Measurements from ENCODE around the gene ELOVL7. TPM values are rescaled to one million over a fixed set of nuclear protein-coding genes. Genes with fewer than 3 reads are reported as not detected.
"Not testable (repeated sequence)": the region's sequence is repeated elsewhere in the genome, so short reads cannot be mapped to it uniquely, and the experiment has no call there.

ELOVL7 gene
- total and polyA plus RNA-seq, 2 donors (not counting 1 experiment from before 2014, with no cell fraction given): under 0.01 to 0.07 TPM

DNA sequence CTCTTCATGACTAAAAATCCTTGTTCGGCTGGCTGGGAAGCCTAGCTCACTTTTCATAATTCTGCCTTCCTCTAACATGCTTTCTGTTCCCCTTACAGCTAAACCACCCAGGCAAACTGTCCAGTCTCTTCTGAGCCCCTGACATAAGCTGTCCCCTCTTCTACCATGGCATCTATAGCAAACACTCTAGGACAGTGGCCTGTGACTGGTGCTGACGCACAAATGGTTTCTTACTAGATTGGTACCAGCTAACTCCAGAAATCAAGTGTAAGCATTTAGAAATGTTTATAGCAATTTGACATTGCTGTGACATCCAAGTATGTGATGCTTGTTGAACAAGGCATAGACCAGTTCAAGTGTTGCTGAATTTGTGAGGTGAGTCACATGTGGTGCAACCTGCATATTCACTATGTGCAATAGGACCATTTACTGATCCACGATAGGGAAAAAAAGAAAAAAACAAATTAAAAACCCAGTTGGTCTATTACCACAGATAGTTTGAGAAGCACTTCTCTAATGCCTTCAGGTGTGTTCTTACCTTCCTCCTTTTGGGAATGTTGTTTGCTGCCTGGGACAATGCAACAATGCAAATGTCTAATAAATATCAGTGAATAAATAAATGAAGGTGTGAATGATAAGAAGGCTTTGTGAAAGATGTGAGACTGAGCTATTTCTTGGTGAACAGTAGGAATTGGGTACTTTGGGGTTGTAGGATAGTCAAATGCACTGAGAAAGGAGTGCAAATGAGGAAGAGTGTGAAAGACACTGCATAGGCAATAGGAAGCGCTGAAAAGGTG, 22.4 kb downstream of the ELOVL7 start:
- no peak overlapping the region for H3K4me3 ChIP-seq (replicated peaks in 1 of 4; ENCODE audit: control extremely low read depth in 1 of 4, insufficient read depth in 1 of 4, low read depth in 3 of 4, low read length in 4 of 4)
- no peaks in the 10 kb centered on the region for H3K27me3 ChIP-seq (ENCODE audit: control insufficient read depth, insufficient read depth, low read length)
- no peak overlapping the region for H3K4me2 ChIP-seq (ENCODE audit: extremely low read depth, insufficient read depth, low read length)
- DNase-seq (ENCODE audit: low read depth in 2 of 2): no peak
- H3K27ac ChIP-seq (ENCODE audit: insufficient read depth, low read length): no peak overlapping the region
- H3K36me3 ChIP-seq (ENCODE audit: control insufficient read depth, insufficient read depth, low read length): no peaks in the 10 kb centered on the region
- H4K20me1 ChIP-seq (ENCODE audit: control insufficient read depth, extremely low read depth, insufficient read depth, low read length): no peaks in the 10 kb centered on the region
- no peak for TF ChIP-seq EZH2 (IDR thresholded peaks at IDR 0.05; ENCODE audit: low read length, missing control alignments)
- TF ChIP-seq, protein P1, sequence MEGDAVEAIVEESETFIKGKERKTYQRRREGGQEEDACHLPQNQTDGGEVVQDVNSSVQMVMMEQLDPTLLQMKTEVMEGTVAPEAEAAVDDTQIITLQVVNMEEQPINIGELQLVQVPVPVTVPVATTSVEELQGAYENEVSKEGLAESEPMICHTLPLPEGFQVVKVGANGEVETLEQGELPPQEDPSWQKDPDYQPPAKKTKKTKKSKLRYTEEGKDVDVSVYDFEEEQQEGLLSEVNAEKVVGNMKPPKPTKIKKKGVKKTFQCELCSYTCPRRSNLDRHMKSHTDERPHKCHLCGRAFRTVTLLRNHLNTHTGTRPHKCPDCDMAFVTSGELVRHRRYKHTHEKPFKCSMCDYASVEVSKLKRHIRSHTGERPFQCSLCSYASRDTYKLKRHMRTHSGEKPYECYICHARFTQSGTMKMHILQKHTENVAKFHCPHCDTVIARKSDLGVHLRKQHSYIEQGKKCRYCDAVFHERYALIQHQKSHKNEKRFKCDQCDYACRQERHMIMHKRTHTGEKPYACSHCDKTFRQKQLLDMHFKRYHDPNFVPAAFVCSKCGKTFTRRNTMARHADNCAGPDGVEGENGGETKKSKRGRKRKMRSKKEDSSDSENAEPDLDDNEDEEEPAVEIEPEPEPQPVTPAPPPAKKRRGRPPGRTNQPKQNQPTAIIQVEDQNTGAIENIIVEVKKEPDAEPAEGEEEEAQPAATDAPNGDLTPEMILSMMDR (conservative IDR thresholded peaks at IDR 0.05 in 1 of 2, IDR thresholded peaks at IDR 0.05 in 1 of 2; ENCODE audit: low read depth in 1 of 2, low read length in 2 of 2): no peak
- H2AFZ ChIP-seq (ENCODE audit: low read length): no peak overlapping the region
- no peak overlapping the region for H3K9ac ChIP-seq (ENCODE audit: insufficient read depth, low read length)
- no peaks in the 10 kb centered on the region for H3K9me3 ChIP-seq (ENCODE audit: control insufficient read depth, insufficient read depth, low read depth, low read length)
- H3K4me1 ChIP-seq (ENCODE audit: control insufficient read depth, extremely low read depth, insufficient read depth, low read length): no peaks in the 10 kb centered on the region
- no peaks in the 10 kb centered on the region for H3K79me2 ChIP-seq (ENCODE audit: control insufficient read depth, insufficient read depth, low read length)

DNA sequence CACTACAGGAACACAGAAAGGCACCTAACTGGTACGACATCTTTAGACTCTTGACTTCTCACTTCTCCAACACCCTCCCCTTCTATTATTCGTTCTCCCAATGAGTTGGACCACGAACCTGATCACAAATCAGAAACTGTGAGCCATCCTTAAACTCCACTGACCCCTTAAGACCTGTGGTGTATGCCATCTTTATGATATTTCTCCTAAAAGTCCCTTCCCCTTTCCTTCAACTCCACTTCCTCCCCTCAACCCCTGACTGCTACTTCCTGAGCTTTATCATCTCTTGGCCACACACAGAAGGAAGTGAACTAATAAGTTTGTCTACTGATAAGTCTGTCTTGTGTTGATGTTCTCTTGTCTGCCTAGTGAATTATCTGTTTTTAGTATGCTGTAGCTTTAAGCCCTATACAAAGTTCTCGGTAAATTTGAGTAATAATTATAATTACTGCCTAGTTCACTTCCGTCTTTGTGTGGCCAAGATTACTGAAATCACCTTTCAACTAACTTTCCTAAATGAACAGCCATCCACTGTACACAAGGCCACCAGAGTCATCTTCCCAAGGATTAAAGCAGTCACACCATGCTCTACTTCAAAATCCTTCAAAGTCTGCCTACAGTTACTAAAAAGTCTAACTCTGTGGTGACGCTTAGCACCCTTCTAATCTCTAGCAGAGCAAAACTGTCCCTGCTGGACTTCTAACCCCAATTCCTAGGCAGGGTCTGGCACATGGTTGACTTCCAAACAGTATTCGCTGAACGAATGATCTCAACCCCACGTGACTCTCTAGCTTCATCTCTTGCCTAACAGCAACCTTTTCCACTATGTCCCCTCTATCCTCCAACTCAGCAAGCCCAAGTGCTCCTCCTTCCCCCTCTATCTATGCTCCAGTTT, 23.2 kb downstream of the ELOVL7 start:
- Histone ChIP-seq H3K36me3 (ENCODE audit: control insufficient read depth, insufficient read depth, low read length) (no peaks in the 10 kb centered on the region), H3K9me3 (ENCODE audit: control insufficient read depth, insufficient read depth, low read depth, low read length) (no peaks in the 10 kb centered on the region), H3K79me2 (ENCODE audit: control insufficient read depth, insufficient read depth, low read length) (no peaks in the 10 kb centered on the region), H3K27ac (ENCODE audit: insufficient read depth, low read length) (no peak overlapping the region), H4K20me1 (ENCODE audit: control insufficient read depth, extremely low read depth, insufficient read depth, low read length) (no peaks in the 10 kb centered on the region), H3K4me1 (ENCODE audit: control insufficient read depth, extremely low read depth, insufficient read depth, low read length) (no peaks in the 10 kb centered on the region), H3K27me3 (ENCODE audit: control insufficient read depth, insufficient read depth, low read length) (no peaks in the 10 kb centered on the region), H2AFZ (ENCODE audit: low read length) (no peak overlapping the region), H3K4me3 (replicated peaks in 1 of 4; ENCODE audit: control extremely low read depth in 1 of 4, insufficient read depth in 1 of 4, low read depth in 3 of 4, low read length in 4 of 4) (no peak overlapping the region), H3K9ac (ENCODE audit: insufficient read depth, low read length) (no peak overlapping the region), H3K4me2 (ENCODE audit: extremely low read depth, insufficient read depth, low read length) (no peak overlapping the region)
- DNase-seq (ENCODE audit: low read depth in 2 of 2): no peak
- no peak for TF ChIP-seq EZH2 (IDR thresholded peaks at IDR 0.05; ENCODE audit: low read length, missing control alignments)
- TF ChIP-seq, protein P1 (conservative IDR thresholded peaks at IDR 0.05 in 1 of 2, IDR thresholded peaks at IDR 0.05 in 1 of 2; ENCODE audit: low read depth in 1 of 2, low read length in 2 of 2): no peak

DNA sequence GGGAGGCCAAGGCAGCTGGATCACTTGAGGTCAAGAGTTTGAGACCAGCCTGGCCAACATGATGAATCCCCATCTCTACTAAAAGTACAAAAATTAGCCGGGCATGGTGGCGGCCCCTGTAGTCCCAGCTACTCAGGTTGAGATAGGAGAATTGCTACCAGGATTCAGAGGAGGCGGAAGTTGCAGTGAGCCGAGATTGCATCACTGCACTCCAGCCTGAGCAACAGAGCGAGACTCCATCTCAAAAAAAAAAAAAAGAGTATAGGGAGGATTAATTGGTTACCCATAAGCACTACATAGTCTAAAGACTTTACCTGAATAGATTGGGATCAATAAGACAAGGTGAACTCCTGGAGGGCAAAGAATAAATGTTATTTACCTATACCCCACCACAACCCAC, 27.9 kb downstream of the ELOVL7 start:
- H3K4me3 ChIP-seq (replicated peaks in 1 of 4; ENCODE audit: control extremely low read depth in 1 of 4, insufficient read depth in 1 of 4, low read depth in 3 of 4, low read length in 4 of 4); H4K20me1 ChIP-seq (ENCODE audit: control insufficient read depth, extremely low read depth, insufficient read depth, low read length); H3K27me3 ChIP-seq (ENCODE audit: control insufficient read depth, insufficient read depth, low read length); H3K4me1 ChIP-seq (ENCODE audit: control insufficient read depth, extremely low read depth, insufficient read depth, low read length); H3K27ac ChIP-seq (ENCODE audit: insufficient read depth, low read length); H3K9ac ChIP-seq (ENCODE audit: insufficient read depth, low read length); DNase-seq (ENCODE audit: low read depth in 2 of 2); H3K36me3 ChIP-seq (ENCODE audit: control insufficient read depth, insufficient read depth, low read length); H3K79me2 ChIP-seq (ENCODE audit: control insufficient read depth, insufficient read depth, low read length); H2AFZ ChIP-seq (ENCODE audit: low read length); H3K9me3 ChIP-seq (ENCODE audit: control insufficient read depth, insufficient read depth, low read depth, low read length); H3K4me2 ChIP-seq (ENCODE audit: extremely low read depth, insufficient read depth, low read length): not testable (repeated sequence)

Data from fibroblast of lung (primary cell).